IMR-90 (cell line): ENCODE measurements around the gene UBE3A. TPM values are rescaled to one million over a fixed set of nuclear protein-coding genes. Genes with fewer than 3 reads are reported as not detected.

Experiments used
- ATAC-seq: fragments of 200-7000 bp; cut with Tn5 transposase; 2 replicates; pipeline ENCODE4 v1.9.1; 2020; ENCODE audit warnings: low read depth, mild to moderate bottlenecking, moderate library complexity
- BruUV-seq: library from RNA; stranded (reverse); fragments of 400-500 nt; replicated peaks from 2 replicates; lab custom pipeline; 2021; lab: Mats Ljungman, UMichigan
- CTCF ChIA-PET: fragments of 300-600 bp; formaldehyde crosslinking; extraction: SDS; loops from one replicate; lab custom pipeline; 2021; ENCODE audit warnings: antibody characterized with exemption; lab: Yijun Ruan, JAX
- POLR2A ChIA-PET: fragments of 300-600 bp; sonication (Branson Sonifier 250); formaldehyde crosslinking; loops from one replicate; lab custom pipeline; 2022; ENCODE audit warnings: antibody characterized with exemption; ENCODE audit not compliant: unreplicated experiment; lab: Charles Lee
- DNase-seq: peaks from one replicate; pipeline ENCODE4 v3.0.0; 2013
- H2AFZ ChIP-seq: replicated peaks from 2 replicates; pipeline ENCODE3; 2013; ENCODE audit warnings: low read length, mild to moderate bottlenecking; ENCODE audit not compliant: poor library complexity
- H2AK5ac ChIP-seq: 2 replicates; pipeline ENCODE4 v1.6.1; 2013; ENCODE audit warnings: low read depth, low read length, inconsistent platforms
- H2AK9ac ChIP-seq: replicated peaks from 2 replicates; pipeline ENCODE3; 2013; ENCODE audit warnings: mild to moderate bottlenecking, low read depth, low read length, moderate library complexity; ENCODE audit not compliant: poor library complexity
- H2BK120ac ChIP-seq: 2 replicates; pipeline ENCODE4 v1.6.1; 2013; ENCODE audit warnings: low read depth, low read length, inconsistent platforms
- H2BK15ac ChIP-seq: 3 replicates; pipeline ENCODE4 v1.6.1; 2013; ENCODE audit warnings: low read depth, low read length, inconsistent platforms
- H2BK20ac ChIP-seq: 2 replicates; pipeline ENCODE4 v1.6.1; 2013; ENCODE audit warnings: low read depth, mild to moderate bottlenecking, inconsistent platforms, low read length, moderate library complexity
- H2BK5ac ChIP-seq: 2 replicates; pipeline ENCODE4 v1.6.1; 2013; ENCODE audit warnings: mild to moderate bottlenecking, low read depth, low read length, inconsistent platforms; ENCODE audit not compliant: poor library complexity, severe bottlenecking
- H3K14ac ChIP-seq: replicated peaks from 2 replicates; pipeline ENCODE4 v1.6.1; 2013; ENCODE audit warnings: low read depth, low read length, inconsistent platforms
- H3K18ac ChIP-seq: 2 replicates; pipeline ENCODE4 v1.6.1; 2013; ENCODE audit warnings: low read depth, low read length, control low read depth
- H3K23ac ChIP-seq: 2 replicates; pipeline ENCODE4 v1.6.1; 2013; ENCODE audit warnings: low read depth, low read length, inconsistent platforms
- H3K27ac ChIP-seq: 2 replicates; pipeline ENCODE4 v1.5.1; 2013; ENCODE audit warnings: mild to moderate bottlenecking, control low read depth, low read length; ENCODE audit not compliant: insufficient read depth
- H3K27me3 ChIP-seq: 2 replicates; pipeline ENCODE4 v1.6.1; 2013; ENCODE audit warnings: low read length; ENCODE audit not compliant: control insufficient read depth, insufficient read depth
- H3K36me3 ChIP-seq: 2 replicates; pipeline ENCODE4 v1.6.1; 2013; ENCODE audit warnings: low read length, mixed read lengths; ENCODE audit not compliant: control insufficient read depth, insufficient read depth
- H3K4ac ChIP-seq: 2 replicates; pipeline ENCODE4 v1.6.1; 2013; ENCODE audit warnings: low read depth, low read length, inconsistent platforms
- H3K4me1 ChIP-seq: 2 replicates; pipeline ENCODE4 v1.6.1; 2013; ENCODE audit warnings: low read length, mixed read lengths; ENCODE audit not compliant: control insufficient read depth, insufficient read depth
- H3K4me2 ChIP-seq: 2 replicates; pipeline ENCODE4 v1.6.1; 2013; ENCODE audit warnings: low read depth, mild to moderate bottlenecking, control low read depth, low read length, moderate library complexity
- H3K4me3 ChIP-seq: 2 replicates; pipeline ENCODE4 v1.5.1; 2013; ENCODE audit warnings: low read depth, mild to moderate bottlenecking, control low read depth, low read length, moderate library complexity; ENCODE audit not compliant: insufficient read depth
- H3K56ac ChIP-seq: 2 replicates; pipeline ENCODE4 v1.6.1; 2013; ENCODE audit warnings: low read length, inconsistent platforms; ENCODE audit not compliant: insufficient read depth; ENCODE audit errors: extremely low read depth
- H3K79me1 ChIP-seq, 2 experiments: 2 replicates each; pipeline ENCODE4 v1.6.1; 2013; ENCODE audit warnings: low read length in 2 of 2, inconsistent platforms in 1 of 2, low read depth in 1 of 2
- H3K9ac ChIP-seq: 2 replicates; pipeline ENCODE4 v1.6.1; 2013; ENCODE audit warnings: low read depth, low read length, control low read depth
- H3K9me1 ChIP-seq: 2 replicates; pipeline ENCODE4 v1.6.1; 2013; ENCODE audit warnings: low read length, inconsistent platforms; ENCODE audit not compliant: insufficient read depth
- H3K9me3 ChIP-seq: 2 replicates; pipeline ENCODE4 v1.6.1; 2013; ENCODE audit warnings: low read length; ENCODE audit not compliant: control insufficient read depth, insufficient read depth
- H4K20me1 ChIP-seq: 2 replicates; pipeline ENCODE4 v1.6.1; 2013; ENCODE audit warnings: low read length, inconsistent platforms; ENCODE audit not compliant: insufficient read depth
- H4K5ac ChIP-seq: 2 replicates; pipeline ENCODE4 v1.6.1; 2013; ENCODE audit warnings: mild to moderate bottlenecking, low read depth, low read length, control low read depth
- H4K8ac ChIP-seq, 2 experiments: 2 replicates each; pipeline ENCODE4 v1.6.1; 2013; ENCODE audit warnings: low read depth in 2 of 2, low read length in 2 of 2, control low read depth in 1 of 2, inconsistent platforms in 1 of 2
- H4K91ac ChIP-seq: 2 replicates; pipeline ENCODE4 v1.6.1; 2013; ENCODE audit warnings: low read depth, low read length, inconsistent platforms; ENCODE audit not compliant: insufficient read depth
- BHLHE40 ChIP-seq: fragments of 150-350 bp; IDR thresholded peaks from 2 replicates; pipeline ENCODE4 v1.6.1; 2016; ENCODE audit warnings: mild to moderate bottlenecking, low read depth, low read length
- CEBPB ChIP-seq: IDR thresholded peaks from 2 replicates; pipeline ENCODE4 v1.6.1; 2012; ENCODE audit warnings: low read depth, low read length, improper control_type of control experiment
- CHD1 ChIP-seq: IDR thresholded peaks from 2 replicates; pipeline ENCODE4 v1.6.1; 2012; ENCODE audit warnings: low read depth, low read length, improper control_type of control experiment
- MAZ ChIP-seq: IDR thresholded peaks from 2 replicates; pipeline ENCODE4 v1.6.1; 2012; ENCODE audit warnings: low read depth, mild to moderate bottlenecking, low read length, improper control_type of control experiment, moderate library complexity, borderline replicate concordance
- MXI1 ChIP-seq: IDR thresholded peaks from 2 replicates; pipeline ENCODE4 v1.6.1; 2012; ENCODE audit warnings: low read depth, mild to moderate bottlenecking, low read length, moderate library complexity, borderline replicate concordance
- NFE2L2 ChIP-seq: fragments of 150-350 bp; IDR thresholded peaks from 2 replicates; pipeline ENCODE4 v1.6.1; 2016; ENCODE audit warnings: low read depth, mild to moderate bottlenecking, low read length
- RAD21 ChIP-seq: IDR thresholded peaks from 2 replicates; pipeline ENCODE4 v1.6.1; 2012; ENCODE audit warnings: low read length, improper control_type of control experiment
- RFX5 ChIP-seq: IDR thresholded peaks from 2 replicates; pipeline ENCODE4 v1.8.0; 2012; ENCODE audit warnings: low read depth, mild to moderate bottlenecking, low read length, moderate library complexity
- SMC3 ChIP-seq: fragments of 150-350 bp; IDR thresholded peaks from 2 replicates; pipeline ENCODE4 v1.6.1; 2016; ENCODE audit warnings: low read depth, mild to moderate bottlenecking, antibody characterized with exemption, low read length, moderate library complexity
- WGBS, 2 experiments: methylation state at CpG; one replicate each; pipeline versions ENCODE4 v1.1.5 to v1.1.7; 2013; ENCODE audit warnings: missing lambda C conversion rate in 2 of 2; ENCODE audit not compliant: insufficient read length in 1 of 2; ENCODE audit errors: extremely low coverage in 2 of 2; 5-methylcytosine and 5-hydroxymethylcytosine counted together
- dilution Hi-C: fragments of 300-500 bp; cut with HindIII; formaldehyde crosslinking; loops from one replicate; pipeline ENCODE4 v1.14.3; 2018; ENCODE audit warnings: low sequenced_read_pairs; ENCODE audit not compliant: unreplicated experiment
- in situ Hi-C: fragments of 300-500 bp; cut with MboI; formaldehyde crosslinking; loops from 3 replicates; pipeline ENCODE4 v1.14.3; 2019; ENCODE audit warnings: low sequenced_read_pairs, inconsistent platforms, mixed read lengths
- intact Hi-C: fragments of 100-400 bp; cut with micrococcal nuclease; formaldehyde crosslinking; loops from 2 replicates; pipeline ENCODE4 v1.10.0; 2022
- polyA plus RNA-seq, 3 experiments: library from polyadenylated mRNA; depleted of rRNA; stranded (reverse); fragments of >200 nt; gene quantifications; 2 replicates each; pipeline ENCODE4 v1.2.3, GENCODE V29; 2012; ENCODE audit warnings: low replicate concordance in 1 of 3
- total RNA-seq: library from RNA; depleted of rRNA; stranded (reverse); fragments of >200 nt; gene quantifications from 2 replicates; pipeline ENCODE4 v1.2.3, GENCODE V29; 2012
- TF ChIP-seq, protein P1 (sequence below): fragments of 150-350 bp; IDR thresholded peaks from 2 replicates; pipeline ENCODE4 v1.6.1; 2016; ENCODE audit warnings: low read depth, mild to moderate bottlenecking, low read length, moderate library complexity, borderline replicate concordance
- TF ChIP-seq, protein P2 (sequence below): conservative IDR thresholded peaks from 2 replicates; pipeline ENCODE4 v1.5.1; 2012; ENCODE audit warnings: mild to moderate bottlenecking, low read depth, low read length, improper control_type of control experiment

UBE3A gene
- total and polyA plus RNA-seq, 2 of the 4 experiments (the other 2 are of a cell fraction): 19.3 to 53.2 TPM

DNA sequence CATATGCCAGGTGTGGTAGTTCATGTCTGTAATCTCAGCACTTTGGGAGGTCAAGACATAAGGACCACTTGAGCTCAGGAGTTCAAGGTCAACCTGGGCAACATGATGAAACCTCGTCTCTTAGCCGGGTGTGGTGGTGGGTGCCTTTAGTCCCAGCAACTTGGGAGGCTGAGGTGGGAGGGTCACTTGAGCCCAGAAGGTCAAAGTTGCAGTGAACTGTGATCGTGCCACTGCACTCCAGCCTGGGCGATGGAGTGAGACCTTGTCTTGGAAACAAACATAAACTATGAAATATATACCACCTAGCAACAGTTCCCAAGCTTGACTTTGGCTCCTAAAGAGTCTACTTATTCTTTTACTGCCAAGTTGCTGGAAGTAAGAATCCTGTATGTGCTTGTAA is 30.9 kb downstream of the UBE3A start:
- H2BK120ac ChIP-seq: no peak overlapping the region
- no peak overlapping the region for H3K27ac ChIP-seq
- peaks cover 22 to 53% of the 10 kb centered on the region in 2 experiments for H3K79me1 ChIP-seq
- H3K14ac ChIP-seq: no peak overlapping the region
- H3K23ac ChIP-seq: no peak overlapping the region
- H2BK20ac ChIP-seq: no peak overlapping the region
- no peak overlapping the region for H2AK5ac ChIP-seq
- H4K20me1 ChIP-seq: peaks cover 50% of the 10 kb centered on the region
- TF ChIP-seq SMC3: no peak
- TF ChIP-seq, protein P1, sequence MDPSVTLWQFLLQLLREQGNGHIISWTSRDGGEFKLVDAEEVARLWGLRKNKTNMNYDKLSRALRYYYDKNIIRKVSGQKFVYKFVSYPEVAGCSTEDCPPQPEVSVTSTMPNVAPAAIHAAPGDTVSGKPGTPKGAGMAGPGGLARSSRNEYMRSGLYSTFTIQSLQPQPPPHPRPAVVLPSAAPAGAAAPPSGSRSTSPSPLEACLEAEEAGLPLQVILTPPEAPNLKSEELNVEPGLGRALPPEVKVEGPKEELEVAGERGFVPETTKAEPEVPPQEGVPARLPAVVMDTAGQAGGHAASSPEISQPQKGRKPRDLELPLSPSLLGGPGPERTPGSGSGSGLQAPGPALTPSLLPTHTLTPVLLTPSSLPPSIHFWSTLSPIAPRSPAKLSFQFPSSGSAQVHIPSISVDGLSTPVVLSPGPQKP: no peak
- TF ChIP-seq CEBPB: no peak
- no peak for TF ChIP-seq RFX5
- no peak for TF ChIP-seq RAD21
- TF ChIP-seq, protein P2, sequence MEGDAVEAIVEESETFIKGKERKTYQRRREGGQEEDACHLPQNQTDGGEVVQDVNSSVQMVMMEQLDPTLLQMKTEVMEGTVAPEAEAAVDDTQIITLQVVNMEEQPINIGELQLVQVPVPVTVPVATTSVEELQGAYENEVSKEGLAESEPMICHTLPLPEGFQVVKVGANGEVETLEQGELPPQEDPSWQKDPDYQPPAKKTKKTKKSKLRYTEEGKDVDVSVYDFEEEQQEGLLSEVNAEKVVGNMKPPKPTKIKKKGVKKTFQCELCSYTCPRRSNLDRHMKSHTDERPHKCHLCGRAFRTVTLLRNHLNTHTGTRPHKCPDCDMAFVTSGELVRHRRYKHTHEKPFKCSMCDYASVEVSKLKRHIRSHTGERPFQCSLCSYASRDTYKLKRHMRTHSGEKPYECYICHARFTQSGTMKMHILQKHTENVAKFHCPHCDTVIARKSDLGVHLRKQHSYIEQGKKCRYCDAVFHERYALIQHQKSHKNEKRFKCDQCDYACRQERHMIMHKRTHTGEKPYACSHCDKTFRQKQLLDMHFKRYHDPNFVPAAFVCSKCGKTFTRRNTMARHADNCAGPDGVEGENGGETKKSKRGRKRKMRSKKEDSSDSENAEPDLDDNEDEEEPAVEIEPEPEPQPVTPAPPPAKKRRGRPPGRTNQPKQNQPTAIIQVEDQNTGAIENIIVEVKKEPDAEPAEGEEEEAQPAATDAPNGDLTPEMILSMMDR: no peak
- TF ChIP-seq MAZ: no peak
- TF ChIP-seq MXI1: no peak
- TF ChIP-seq NFE2L2: no peak
- TF ChIP-seq BHLHE40: no peak
- no peak for TF ChIP-seq CHD1
- ChIA-PET POLR2A (no interaction called here), CTCF (no interaction called here)
- H2AK9ac ChIP-seq: no peak overlapping the region
- no peaks in the 10 kb centered on the region for H3K27me3 ChIP-seq
- H2AFZ ChIP-seq: no peak overlapping the region
- H3K18ac ChIP-seq: no peak overlapping the region
- H2BK15ac ChIP-seq: no peak overlapping the region
- in situ Hi-C loops: no loop called here
- ATAC-seq: no peak
- H3K9ac ChIP-seq: no peak overlapping the region
- H3K36me3 ChIP-seq: peaks cover 9% of the 10 kb centered on the region; the same call in 1 of the 2 replicates
- no peak for DNase-seq
- BruUV-seq: no TSS peak
- no CpG with 5 or more reads among the region's 4 CpGs for WGBS, 2 experiments
- peaks cover 11% of the 10 kb centered on the region for H3K4me1 ChIP-seq
- no peak overlapping the region for H3K4ac ChIP-seq
- dilution Hi-C loops: no loop called here
- H3K9me1 ChIP-seq: peaks cover 6% of the 10 kb centered on the region; the same call in 1 of the 2 replicates
- intact Hi-C loops: loop anchor here (5.0 kb wide), 1 partner anchor 36 kb away; no protein-coding TSS in a partner anchor
- H3K4me2 ChIP-seq: no peak overlapping the region
- no peak overlapping the region for H2BK5ac ChIP-seq
- no peak overlapping the region for H4K8ac ChIP-seq
- no peaks in the 10 kb centered on the region for H3K9me3 ChIP-seq
- no peak overlapping the region for H3K56ac ChIP-seq
- no peak overlapping the region for H3K4me3 ChIP-seq
- H4K5ac ChIP-seq: no peak overlapping the region
- H4K91ac ChIP-seq: no peak overlapping the region
